H1 (cell line): ENCODE results near the gene ADGRL3. TPM values are rescaled to one million over a fixed set of nuclear protein-coding genes. Genes with fewer than 3 reads are reported as not detected.

ENCODE experiments used
- CTCF ChIA-PET: fragments of 300-600 bp; sonication (Branson Sonifier 250); formaldehyde crosslinking; loops from one replicate; lab custom pipeline; 2021; ENCODE audit not compliant: partially characterized antibody; lab: Charles Lee
- POLR2A ChIA-PET: fragments of 300-600 bp; sonication (Branson Sonifier 250); formaldehyde crosslinking; loops from one replicate; lab custom pipeline; 2021; ENCODE audit warnings: inconsistent platforms; ENCODE audit not compliant: partially characterized antibody; lab: Charles Lee
- DNase-seq, 2 experiments: peaks; one replicate each; pipeline versions ENCODE4 v3.0.0 to v3.0.0-alpha.2; 2010 to 2022; ENCODE audit warnings: low spot score in 2 of 2, low read depth in 1 of 2, mixed read lengths in 1 of 2
- FAIRE-seq: peaks from 2 replicates; lab custom pipeline; 2011; peaks lifted over from hg19 to GRCh38; lab: Jason Lieb, UNC
- H2AFZ ChIP-seq: 2 replicates; pipeline ENCODE4 v1.8.1; 2012; ENCODE audit warnings: low read length, inconsistent platforms
- H2AK5ac ChIP-seq: 2 replicates; pipeline ENCODE4 v1.6.1; 2013; ENCODE audit warnings: low read depth, low read length
- H2BK120ac ChIP-seq: replicated peaks from 2 replicates; pipeline ENCODE3; 2013; ENCODE audit warnings: low read depth, low read length, inconsistent platforms
- H2BK12ac ChIP-seq: 2 replicates; pipeline ENCODE4 v1.6.1; 2013; ENCODE audit warnings: low read depth, low read length
- H2BK15ac ChIP-seq: 2 replicates; pipeline ENCODE4 v1.6.1; 2013; ENCODE audit warnings: low read length
- H2BK20ac ChIP-seq: 2 replicates; pipeline ENCODE4 v1.6.1; 2013; ENCODE audit warnings: low read length
- H2BK5ac ChIP-seq: 2 replicates; pipeline ENCODE4 v1.6.1; 2013; ENCODE audit warnings: low read depth, low read length
- H3K14ac ChIP-seq: 2 replicates; pipeline ENCODE4 v1.6.1; 2013; ENCODE audit warnings: inconsistent platforms; ENCODE audit not compliant: insufficient read length
- H3K18ac ChIP-seq: 2 replicates; pipeline ENCODE4 v1.6.1; 2013; ENCODE audit warnings: low read length; ENCODE audit errors: extremely low read depth
- H3K23ac ChIP-seq: 2 replicates; pipeline ENCODE4 v1.6.1; 2013; ENCODE audit warnings: inconsistent platforms; ENCODE audit not compliant: insufficient read length
- H3K23me2 ChIP-seq: 2 replicates; pipeline ENCODE4 v1.6.1; 2013; ENCODE audit warnings: low read depth, low read length
- H3K27ac ChIP-seq: 2 replicates; pipeline ENCODE4 v1.6.1; 2011; ENCODE audit warnings: low read depth, low read length, inconsistent platforms
- H3K27me3 ChIP-seq, 4 experiments: replicated peaks in 1 of 4; 1 replicate in 1 of 4; 2 replicates in 3 of 4; pipeline versions ENCODE4 v1.6.1 to v1.8.1; 2011 to 2013; ENCODE audit warnings: low read length in 3 of 4, mild to moderate bottlenecking in 3 of 4, inconsistent platforms in 2 of 4, mixed read lengths in 2 of 4, moderate library complexity in 1 of 4; ENCODE audit not compliant: control insufficient read depth in 3 of 4, insufficient read depth in 3 of 4; ENCODE audit errors: extremely low read depth in 1 of 4
- H3K36me3 ChIP-seq, 4 experiments: 2 replicates each; pipeline versions ENCODE4 v1.6.1 to v1.8.1; 2011 to 2013; ENCODE audit warnings: mild to moderate bottlenecking in 4 of 4, low read length in 3 of 4, moderate library complexity in 2 of 4, control low read depth in 1 of 4, inconsistent platforms in 1 of 4; ENCODE audit not compliant: insufficient read depth in 4 of 4, control insufficient read depth in 2 of 4
- H3K4ac ChIP-seq: replicated peaks from 2 replicates; pipeline ENCODE3; 2013; ENCODE audit warnings: low read length, low read depth, mixed read lengths, inconsistent platforms; ENCODE audit not compliant: insufficient read length
- H3K4me1 ChIP-seq, 4 experiments: replicated peaks in 1 of 4; 1 replicate in 1 of 4; 2 replicates in 3 of 4; pipeline versions ENCODE4 v1.6.1 to v1.8.1; 2011 to 2013; ENCODE audit warnings: low read length in 3 of 4, inconsistent platforms in 2 of 4, mixed read lengths in 1 of 4; ENCODE audit not compliant: insufficient read depth in 4 of 4, control insufficient read depth in 3 of 4
- H3K4me2 ChIP-seq, 2 experiments: 2 replicates each; pipeline versions ENCODE4 v1.6.1 to v1.8.1; 2011 to 2013; ENCODE audit warnings: low read depth in 2 of 2, low read length in 2 of 2, control low read depth in 1 of 2, inconsistent platforms in 1 of 2, mild to moderate bottlenecking in 1 of 2; ENCODE audit not compliant: insufficient read depth in 1 of 2
- H3K4me3 ChIP-seq, 4 experiments: fragments of 200-600, 300-600 bp in 1 of 4; sonication (generic), shearing (Covaris generic), sonication (Bioruptor Twin) in 1 of 4; 2 replicates each; pipeline versions ENCODE4 v1.5.1 to v1.8.1; 2011 to 2016; ENCODE audit warnings: low read length in 4 of 4, low read depth in 3 of 4, control low read depth in 2 of 4, inconsistent platforms in 2 of 4, mild to moderate bottlenecking in 2 of 4, mixed read lengths in 1 of 4, moderate library complexity in 1 of 4; ENCODE audit not compliant: insufficient read depth in 2 of 4; ENCODE audit errors: extremely low read depth in 1 of 4
- H3K56ac ChIP-seq: replicated peaks from 2 replicates; pipeline ENCODE3; 2013; ENCODE audit warnings: low read depth, mild to moderate bottlenecking, mixed read lengths, low read length, inconsistent platforms; ENCODE audit not compliant: insufficient read length
- H3K79me1 ChIP-seq: 2 replicates; pipeline ENCODE4 v1.6.1; 2013; ENCODE audit warnings: low read depth, low read length, control low read depth
- H3K79me2 ChIP-seq, 2 experiments: 2 replicates each; pipeline versions ENCODE4 v1.6.1 to v1.8.1; 2012 to 2013; ENCODE audit warnings: low read length in 2 of 2, mild to moderate bottlenecking in 2 of 2, inconsistent platforms in 1 of 2; ENCODE audit not compliant: insufficient read depth in 2 of 2, control insufficient read depth in 1 of 2
- H3K9ac ChIP-seq, 4 experiments: replicated peaks in 1 of 4; 1 replicate in 1 of 4; 2 replicates in 3 of 4; pipeline versions ENCODE4 v1.6.1 to v1.8.1; 2011 to 2013; ENCODE audit warnings: low read depth in 3 of 4, low read length in 3 of 4, control low read depth in 2 of 4, mild to moderate bottlenecking in 2 of 4, moderate library complexity in 2 of 4, inconsistent platforms in 1 of 4; ENCODE audit errors: extremely low read depth in 1 of 4
- H3K9me3 ChIP-seq, 2 experiments: 2 replicates each; pipeline versions ENCODE4 v1.6.1 to v1.8.1; 2012 to 2013; ENCODE audit warnings: mild to moderate bottlenecking in 2 of 2, moderate library complexity in 2 of 2, control low read depth in 1 of 2, inconsistent platforms in 1 of 2, low read depth in 1 of 2, low read length in 1 of 2, mixed read lengths in 1 of 2; ENCODE audit not compliant: insufficient read depth in 2 of 2
- H4K20me1 ChIP-seq, 2 experiments: replicated peaks in 1 of 2; 2 replicates each; pipeline versions ENCODE3 to v1.8.1; 2011 to 2013; ENCODE audit warnings: inconsistent platforms in 2 of 2, low read length in 2 of 2, mild to moderate bottlenecking in 1 of 2; ENCODE audit not compliant: insufficient read depth in 2 of 2, control insufficient read depth in 1 of 2
- H4K5ac ChIP-seq: 2 replicates; pipeline ENCODE4 v1.6.1; 2013; ENCODE audit warnings: low read length, low read depth, mixed read lengths, inconsistent platforms; ENCODE audit not compliant: insufficient read length
- H4K8ac ChIP-seq: 2 replicates; pipeline ENCODE4 v1.8.0; 2013; ENCODE audit warnings: mild to moderate bottlenecking, moderate library complexity, low read length, inconsistent platforms; ENCODE audit not compliant: insufficient read depth; ENCODE audit errors: extremely low read depth
- H4K91ac ChIP-seq: replicated peaks from 2 replicates; pipeline ENCODE3; 2013; ENCODE audit warnings: low read length, mixed read lengths, inconsistent platforms; ENCODE audit not compliant: insufficient read length
- E2F6 ChIP-seq: IDR thresholded peaks from 2 replicates; pipeline ENCODE4 v1.6.1; 2012; ENCODE audit warnings: inconsistent platforms
- KDM1A ChIP-seq: fragments of 200-600, 300-600 bp; sonication (generic); IDR thresholded peaks from 2 replicates; pipeline ENCODE4 v1.7.1; 2016; ENCODE audit warnings: mild to moderate bottlenecking, low read length, borderline replicate concordance
- POU5F1 ChIP-seq: IDR thresholded peaks from 2 replicates; pipeline ENCODE4 v1.6.1; 2011; ENCODE audit warnings: low read depth, mild to moderate bottlenecking, low read length, moderate library complexity
- SP4 ChIP-seq: IDR thresholded peaks from 2 replicates; pipeline ENCODE4 v1.6.1; 2012; ENCODE audit warnings: low read length, inconsistent platforms
- TAF7 ChIP-seq: optimal IDR thresholded peaks from 2 replicates; pipeline ENCODE3; 2011; ENCODE audit warnings: low read depth, mild to moderate bottlenecking, inconsistent platforms, low read length, moderate library complexity, borderline replicate concordance
- WGBS, 2 experiments: shearing (Covaris generic) in 1 of 2; methylation state at CpG; one replicate each; pipeline versions ENCODE4 v1.1.6 to v1.1.7; 2013 to 2015; ENCODE audit warnings: low lambda C conversion rate in 2 of 2, mixed read lengths in 2 of 2, inconsistent platforms in 1 of 2, low coverage in 1 of 2, missing lambda C conversion rate in 1 of 2; ENCODE audit not compliant: insufficient replicate concordance in 2 of 2, insufficient coverage in 1 of 2, insufficient read length in 1 of 2; ENCODE audit errors: extremely low coverage in 1 of 2, missing lambda C conversion rate in 1 of 2; 5-methylcytosine and 5-hydroxymethylcytosine counted together
- polyA plus RNA-seq, 7 experiments: library from polyadenylated mRNA; depleted of rRNA in 3 of 7; stranded (reverse) in 5 of 7; unstranded in 2 of 7; fragments of >200 nt in 5 of 7; fragments of 200-250 nt in 2 of 7; gene quantifications; 1 replicate in 5 of 7; 2 replicates in 1 of 7; 4 replicates in 1 of 7; pipeline versions ENCODE4 v1.2.1 to v1.2.3, GENCODE V29; 2011 to 2013; ENCODE audit warnings: missing spikeins in 2 of 7, mixed read lengths in 2 of 7
- total RNA-seq: library from RNA; stranded (reverse); fragmentation: NEBNext Ultra II Directional; extraction: Animal tissue kit (Norgen Biotek cat#: 25700); gene quantifications from 2 replicates; pipeline ENCODE4 v1.2.1, GENCODE V29; 2021

The ADGRL3 gene
- total and polyA plus RNA-seq, 2 of the 8 experiments (the other 6 are each of a cell fraction or from before 2014, with no cell fraction given), result 6.6 to 13.0 TPM

GRCh38 chr4:61308033-61308432, 107.9 kb downstream of the ADGRL3 start:
- Histone ChIP-seq H3K4me2 (no peak overlapping the region), H2AFZ (no peak overlapping the region), H3K4me1 (peaks cover 0 to 3% (median 0%) of the 10 kb centered on the region in 4 experiments; a peak in 1 of 7 replicates), H3K36me3 (no peaks in the 10 kb centered on the region), H2BK20ac (no peak overlapping the region), H2BK120ac (no peak overlapping the region), H3K9me3 (no peaks in the 10 kb centered on the region), H3K4me3 (no peak overlapping the region), H3K14ac (no peak overlapping the region), H3K4ac (no peak overlapping the region), H4K8ac (no peak overlapping the region), H3K79me2 (no peaks in the 10 kb centered on the region), H3K27ac (no peak overlapping the region), H2BK12ac (no peak overlapping the region), H3K18ac (no peak overlapping the region), H2AK5ac (no peak overlapping the region), H4K5ac (no peak overlapping the region), H4K20me1 (no peaks in the 10 kb centered on the region), H3K56ac (no peak overlapping the region), H3K27me3 (no peaks in the 10 kb centered on the region), H2BK15ac (no peak overlapping the region), H3K79me1 (no peaks in the 10 kb centered on the region), H3K23ac (no peak overlapping the region), H3K23me2 (no peaks in the 10 kb centered on the region), H4K91ac (no peak overlapping the region), H2BK5ac (no peak overlapping the region), H3K9ac (no peak overlapping the region)
- TF ChIP-seq POU5F1 (no peak), E2F6 (no peak), SP4 (no peak), KDM1A (no peak), TAF7 (no peak)
- DNase-seq (no peak), FAIRE-seq (no peak)
- WGBS, 2 experiments, result 96% methylated on average over 2 of the region's 2 CpGs; no CpG with 5 or more reads in 1 of the 2 experiments
- CTCF ChIA-PET, result no interaction called here
- POLR2A ChIA-PET, result no interaction called here
